K562 treated with DMSO at 1 percent for 48 hours (cell line): ENCODE measurements around the gene SNTG2. TPM values are rescaled to one million over a fixed set of nuclear protein-coding genes. Genes with fewer than 3 reads are reported as not detected.

Experiments
- total RNA-seq: library from RNA; unstranded; fragments of 300-600 nt; gene quantifications from 2 replicates; pipeline ENCODE4 v1.2.3, GENCODE V29; 2022; ENCODE audit warnings: low replicate concordance; ENCODE audit errors: extremely low read depth

The SNTG2 gene
- total RNA-seq = not detected in 2 replicates

DNA sequence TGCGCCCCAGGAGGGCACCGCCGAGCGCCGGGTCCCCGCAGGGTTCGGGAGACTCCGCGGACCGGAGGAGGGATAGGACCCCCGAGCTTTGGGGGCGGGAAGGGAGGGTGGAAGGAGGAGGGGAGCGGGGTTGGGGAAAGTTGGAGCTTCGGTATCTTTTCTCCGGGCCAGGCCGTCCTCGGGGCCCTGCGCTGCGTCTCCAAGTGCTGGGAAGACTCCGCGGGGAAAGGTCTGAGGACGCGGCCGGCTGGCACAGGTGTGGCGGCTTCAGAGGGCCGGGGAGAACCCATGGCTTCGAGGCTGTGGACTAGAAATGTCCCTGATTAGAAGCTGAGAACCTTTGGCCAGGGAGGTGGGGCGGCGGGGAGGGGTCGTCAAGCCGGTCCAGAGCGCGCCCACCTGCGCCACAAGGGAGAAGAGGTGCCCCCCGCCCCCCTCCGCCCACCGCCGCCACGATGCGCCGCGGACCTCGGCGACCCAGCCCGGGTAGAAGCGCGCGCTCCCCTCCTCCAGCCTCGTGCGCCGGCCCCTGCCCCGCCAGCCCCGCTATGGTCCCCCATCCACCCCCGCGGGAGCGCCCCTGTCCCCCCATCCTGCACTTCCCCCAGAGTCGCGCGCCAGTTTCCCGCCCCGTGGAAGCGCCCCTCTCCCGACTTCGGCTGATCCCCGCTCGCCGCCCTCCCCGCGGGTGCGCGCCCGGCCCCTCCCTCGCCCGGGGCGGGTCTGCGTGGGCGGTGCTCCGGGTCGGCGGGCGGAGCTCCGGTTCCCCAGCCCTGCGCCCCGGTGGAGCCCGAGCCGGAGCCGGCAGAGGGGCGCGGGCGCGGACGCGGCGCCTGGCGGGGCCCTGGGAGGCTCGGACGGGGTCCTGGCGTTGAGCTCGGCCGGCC, at the start of gene SNTG2:
SNTG2 (plus strand) TSS at position 770 of the 887 bp plus-strand sequence. CDS start 148 bp downstream, outside the sequence.

DNA sequence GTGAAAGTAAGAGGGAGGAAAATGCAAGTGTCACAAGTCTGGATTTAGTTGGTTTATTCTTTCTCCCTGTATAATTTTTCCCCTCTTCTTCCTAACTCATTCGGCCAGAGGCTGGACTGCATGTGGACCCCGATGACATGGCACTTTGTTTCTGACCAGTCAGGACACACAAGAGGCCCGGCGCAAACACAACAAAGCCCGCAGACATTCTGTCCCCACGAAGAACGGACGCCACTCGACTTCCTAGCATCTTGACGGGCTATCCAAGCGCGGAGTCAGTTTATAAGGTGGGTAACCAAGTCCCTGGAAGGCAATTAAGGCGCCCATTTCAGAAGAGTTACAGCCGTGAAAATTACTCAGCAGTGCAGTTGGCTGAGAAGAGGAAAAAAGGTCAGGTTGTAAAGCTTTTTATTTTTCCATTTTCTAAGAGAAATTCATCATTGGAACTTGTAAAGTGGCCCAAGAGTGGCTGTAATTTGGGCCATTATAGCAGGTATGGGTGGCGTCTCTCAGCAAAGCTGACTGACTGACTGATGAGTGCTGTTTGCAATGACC, 462.6 kb downstream of the SNTG2 start, which contains the start of gene TPO:
TPO (plus strand) TSS at position 308 of the 555 bp plus-strand sequence. CDS start 946 bp downstream, outside the sequence.

